Measurements from ENCODE around the gene CNTN4. TPM values are rescaled to one million over a fixed set of nuclear protein-coding genes. Genes with fewer than 3 reads are reported as not detected.

CNTN4 gene
- total and polyA plus RNA-seq, 7 donors, result 0.17 to 3.2 (median 0.42) TPM

GRCh38 chr3:3066910-3067309, 968.2 kb downstream of the CNTN4 start:
- no peak overlapping the region for H3K4me3 ChIP-seq
- no peak overlapping the region for H3K27ac ChIP-seq
- WGBS, 3 donors, result 78 to 88% (median 83%) methylated on average over 4 of the region's 4 CpGs
- ATAC-seq (no peak), DNase-seq (no peak)
- no peak for TF ChIP-seq CTCF (IDR thresholded peaks at IDR 0.05)
- no peaks in the 10 kb centered on the region for H3K4me1 ChIP-seq
- intact Hi-C loops (cut with DNase I), result no loop called here
- H3K9me3 ChIP-seq, result no peaks in the 10 kb centered on the region
- H3K27me3 ChIP-seq (ENCODE audit: insufficient read depth in 3 of 3, low read length in 2 of 3), result no peaks in the 10 kb centered on the region
- no peaks in the 10 kb centered on the region for H3K36me3 ChIP-seq (ENCODE audit: insufficient read depth in 1 of 2, low read depth in 1 of 2)

DNA sequence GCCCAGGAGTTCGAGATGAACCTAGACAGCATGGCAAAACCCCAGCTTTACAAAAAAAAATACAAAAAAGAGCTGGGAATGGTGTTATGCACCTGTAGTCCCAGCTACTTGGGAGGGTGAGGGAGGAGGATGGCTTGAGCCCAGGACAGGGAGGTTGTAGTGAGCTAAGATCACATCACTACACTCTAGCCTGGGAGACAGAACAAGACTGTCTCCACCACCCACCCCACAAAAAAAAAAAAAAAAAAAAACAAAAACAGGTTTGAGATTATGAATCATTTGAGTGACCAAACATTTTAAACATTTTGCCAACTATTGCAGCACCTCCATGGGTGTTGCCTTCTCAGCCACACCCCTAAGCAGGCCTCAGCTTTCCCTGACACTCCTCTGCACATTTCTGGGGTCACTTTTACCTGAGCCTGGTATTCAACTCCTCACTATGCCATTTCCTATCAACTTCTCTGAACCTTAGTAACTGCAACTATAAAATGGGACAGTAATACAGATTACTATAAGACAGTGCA, 969.8 kb downstream of the CNTN4 start:
- DNase-seq (no peak), ATAC-seq (no peak)
- Histone ChIP-seq H3K9me3 (no peaks in the 10 kb centered on the region), H3K36me3 (ENCODE audit: insufficient read depth in 1 of 2, low read depth in 1 of 2) (no peaks in the 10 kb centered on the region), H3K27ac (no peak overlapping the region), H3K27me3 (ENCODE audit: insufficient read depth in 3 of 3, low read length in 2 of 3) (no peaks in the 10 kb centered on the region), H3K4me3 (no peak overlapping the region), H3K4me1 (no peaks in the 10 kb centered on the region)
- intact Hi-C loops (cut with DNase I), result no loop called here
- WGBS, 3 donors, result 86 to 90% (median 90%) methylated on average over 1 of the region's 1 CpG
- no peak for TF ChIP-seq CTCF (IDR thresholded peaks at IDR 0.05)

DNA sequence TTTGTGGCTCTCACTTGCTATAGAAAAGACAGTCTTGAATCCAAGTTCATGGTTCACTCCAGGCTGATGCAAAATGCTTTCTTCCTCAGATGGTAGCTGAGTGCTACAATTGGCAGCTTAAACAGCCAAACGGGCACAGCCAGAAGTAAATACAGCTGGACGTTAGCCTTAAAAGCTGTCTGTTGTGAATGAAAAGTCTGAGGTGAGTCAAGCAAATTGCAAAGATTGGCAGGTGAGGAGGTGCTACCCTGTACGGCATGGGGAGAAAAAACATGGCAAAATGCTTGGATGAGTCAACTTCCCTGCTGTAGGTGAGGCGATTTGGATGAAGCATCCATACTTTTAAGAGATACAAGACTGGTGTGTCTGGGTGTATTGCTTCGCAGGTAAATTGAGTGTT, 971.1 kb downstream of the CNTN4 start:
- no peaks in the 10 kb centered on the region for H3K36me3 ChIP-seq (ENCODE audit: insufficient read depth in 1 of 2, low read depth in 1 of 2)
- no peak overlapping the region for H3K4me3 ChIP-seq
- H3K27me3 ChIP-seq (ENCODE audit: insufficient read depth in 3 of 3, low read length in 2 of 3), result no peaks in the 10 kb centered on the region
- H3K27ac ChIP-seq, result no peak overlapping the region
- DNase-seq, result no peak
- ATAC-seq, result no peak
- WGBS, 3 donors, result 65 to 72% (median 68%) methylated on average over 5 of the region's 5 CpGs
- H3K4me1 ChIP-seq, result no peaks in the 10 kb centered on the region
- TF ChIP-seq CTCF (IDR thresholded peaks at IDR 0.05), result no peak
- intact Hi-C loops (cut with DNase I), result no loop called here
- H3K9me3 ChIP-seq, result no peaks in the 10 kb centered on the region

GRCh38 chr3:3071136-3071535, 972.5 kb downstream of the CNTN4 start:
- 28 to 34% (median 29%) methylated on average over 5 of the region's 5 CpGs for WGBS, 3 donors
- intact Hi-C loops (cut with DNase I), result no loop called here
- no peaks in the 10 kb centered on the region for H3K9me3 ChIP-seq
- TF ChIP-seq CTCF (IDR thresholded peaks at IDR 0.05), result no peak
- H3K4me3 ChIP-seq, result no peak overlapping the region
- no peaks in the 10 kb centered on the region for H3K27me3 ChIP-seq (ENCODE audit: insufficient read depth in 3 of 3, low read length in 2 of 3)
- no peaks in the 10 kb centered on the region for H3K36me3 ChIP-seq (ENCODE audit: insufficient read depth in 1 of 2, low read depth in 1 of 2)
- H3K27ac ChIP-seq, result no peak overlapping the region
- H3K4me1 ChIP-seq, result no peaks in the 10 kb centered on the region
- no peak for ATAC-seq
- DNase-seq, result no peak

- 59 to 72% (median 64%) methylated on average over 5 of the region's 5 CpGs for WGBS, 3 donors
- H3K4me3 ChIP-seq, result no peak overlapping the region
- DNase-seq (no peak), ATAC-seq (no peak)
- no peaks in the 10 kb centered on the region for H3K4me1 ChIP-seq
- no peaks in the 10 kb centered on the region for H3K36me3 ChIP-seq (ENCODE audit: insufficient read depth in 1 of 2, low read depth in 1 of 2)
- no peak overlapping the region for H3K27ac ChIP-seq
- H3K9me3 ChIP-seq, result no peaks in the 10 kb centered on the region
- intact Hi-C loops (cut with DNase I), result no loop called here
- no peak for TF ChIP-seq CTCF (IDR thresholded peaks at IDR 0.05)
- no peaks in the 10 kb centered on the region for H3K27me3 ChIP-seq (ENCODE audit: insufficient read depth in 3 of 3, low read length in 2 of 3)
These were observed 976.0 kb downstream of the CNTN4 start for GRCh38 chr3:3074551-3075257.

Data from psoas muscle (tissue), 8 donors.